ENCODE measurements around the gene ACAN. TPM values are rescaled to one million over a fixed set of nuclear protein-coding genes. Genes with fewer than 3 reads are reported as not detected.

Gene ACAN
- total RNA-seq, 4 donors from 2014 or later, result 0.05 to 0.25 (median 0.19) TPM; not detected in 1

GRCh38 chr15:88765212-88765611 lies 38.0 kb upstream of the ACAN start:
- 88% methylated on average over 2 of the region's 2 CpGs for WGBS
- Histone ChIP-seq H3K4me3 (no peak overlapping the region), H3K27ac (no peak overlapping the region), H3K36me3 (no peaks in the 10 kb centered on the region), H3K27me3 (peaks cover 27% of the 10 kb centered on the region), H3K9me3 (no peaks in the 10 kb centered on the region), H3K4me1 (no peaks in the 10 kb centered on the region)
- DNase-seq (ENCODE audit: low spot score in 2 of 2), result no peak
- TF ChIP-seq POLR2A (IDR thresholded peaks at IDR 0.05) (no peak), EP300 (IDR thresholded peaks at IDR 0.05) (no peak), CTCF (IDR thresholded peaks at IDR 0.05) (no peak), POLR2AphosphoS5 (IDR thresholded peaks at IDR 0.05) (no peak)

DNA sequence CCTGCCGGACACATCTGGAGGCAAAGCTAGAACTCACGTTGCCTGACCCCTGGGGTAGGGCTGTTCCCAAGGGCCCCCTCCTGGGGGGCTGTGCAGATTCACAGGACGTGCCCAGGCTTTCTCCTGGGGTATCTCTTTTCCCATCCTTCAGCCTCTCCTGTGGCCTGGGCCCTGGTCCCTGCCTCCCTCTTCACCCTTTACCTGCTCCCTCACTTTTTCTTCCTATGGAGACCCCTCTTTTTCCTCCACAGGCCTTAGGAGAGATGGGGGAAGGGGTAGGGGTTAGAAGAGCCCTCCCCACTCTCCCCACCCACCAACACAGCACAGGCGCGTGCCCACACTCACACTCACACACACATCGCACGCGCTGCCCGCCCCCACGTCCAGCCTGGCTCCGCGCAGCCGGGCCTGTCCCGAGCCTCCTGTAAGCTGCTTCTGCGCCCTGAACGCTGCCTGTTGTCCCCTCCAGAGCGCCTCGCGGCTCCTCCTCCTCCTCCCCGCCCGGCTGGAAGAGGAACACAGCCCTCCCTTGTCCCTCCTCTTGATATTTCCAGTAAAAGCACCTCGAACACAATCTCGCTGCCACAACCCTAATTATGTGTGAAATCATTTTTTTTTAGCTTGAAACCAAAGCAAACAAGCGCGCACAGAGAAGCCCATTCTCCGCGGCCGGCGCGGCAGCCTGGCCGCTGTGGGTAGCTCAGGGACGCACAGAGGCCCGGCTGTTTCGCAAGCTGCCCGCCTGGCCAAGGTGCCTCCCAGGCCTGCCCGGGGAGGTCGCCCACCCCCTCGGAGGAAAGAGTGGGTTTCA lies 33.9 kb upstream of the ACAN start:
- Histone ChIP-seq H3K9me3 (no peaks in the 10 kb centered on the region), H3K36me3 (no peaks in the 10 kb centered on the region), H3K4me1 (no peaks in the 10 kb centered on the region), H3K27me3 (peaks cover 33% of the 10 kb centered on the region), H3K4me3 (no peak overlapping the region), H3K27ac (no peak overlapping the region)
- no peak for TF ChIP-seq EP300 (IDR thresholded peaks at IDR 0.05)
- TF ChIP-seq CTCF (IDR thresholded peaks at IDR 0.05), result no peak
- no peak for TF ChIP-seq POLR2AphosphoS5 (IDR thresholded peaks at IDR 0.05)
- TF ChIP-seq POLR2A (IDR thresholded peaks at IDR 0.05), result no peak
- DNase-seq (ENCODE audit: low spot score in 2 of 2), result no peak
- 16% methylated on average over 37 of the region's 38 CpGs for WGBS

GRCh38 chr15:88775776-88776175 lies 27.5 kb upstream of the ACAN start:
- WGBS, result 87% methylated on average over 4 of the region's 4 CpGs
- H3K27ac ChIP-seq, result no peak overlapping the region
- H3K4me3 ChIP-seq, result no peak overlapping the region
- H3K36me3 ChIP-seq, result no peaks in the 10 kb centered on the region
- peaks cover 6% of the 10 kb centered on the region for H3K9me3 ChIP-seq
- no peak for DNase-seq (ENCODE audit: low spot score in 2 of 2)
- no peaks in the 10 kb centered on the region for H3K4me1 ChIP-seq
- TF ChIP-seq CTCF (IDR thresholded peaks at IDR 0.05) (no peak), EP300 (IDR thresholded peaks at IDR 0.05) (no peak), POLR2AphosphoS5 (IDR thresholded peaks at IDR 0.05) (no peak), POLR2A (IDR thresholded peaks at IDR 0.05) (no peak)
- peaks cover 4% of the 10 kb centered on the region for H3K27me3 ChIP-seq

GRCh38 chr15:88776646-88777045 lies 26.6 kb upstream of the ACAN start:
- 77% methylated on average over 3 of the region's 3 CpGs for WGBS
- Histone ChIP-seq H3K9me3 (peaks cover 6% of the 10 kb centered on the region), H3K4me1 (no peaks in the 10 kb centered on the region), H3K4me3 (no peak overlapping the region), H3K27me3 (no peaks in the 10 kb centered on the region), H3K27ac (no peak overlapping the region), H3K36me3 (no peaks in the 10 kb centered on the region)
- no peak for DNase-seq (ENCODE audit: low spot score in 2 of 2)
- TF ChIP-seq POLR2A (IDR thresholded peaks at IDR 0.05), result no peak
- no peak for TF ChIP-seq EP300 (IDR thresholded peaks at IDR 0.05)
- no peak for TF ChIP-seq POLR2AphosphoS5 (IDR thresholded peaks at IDR 0.05)
- TF ChIP-seq CTCF (IDR thresholded peaks at IDR 0.05), result no peak

- no peak overlapping the region for H3K27ac ChIP-seq
- 92% methylated on average over 1 of the region's 1 CpG for WGBS
- no peak for DNase-seq (ENCODE audit: low spot score in 2 of 2)
- H3K9me3 ChIP-seq, result peaks cover 6% of the 10 kb centered on the region
- no peak overlapping the region for H3K4me3 ChIP-seq
- no peaks in the 10 kb centered on the region for H3K36me3 ChIP-seq
- TF ChIP-seq CTCF (IDR thresholded peaks at IDR 0.05), result no peak
- H3K27me3 ChIP-seq, result no peaks in the 10 kb centered on the region
- H3K4me1 ChIP-seq, result no peaks in the 10 kb centered on the region
These were observed 23.3 kb upstream of the ACAN start for GRCh38 chr15:88779944-88780343.

Measured in suprapubic skin (tissue), 4 donors.